Thyroid gland (tissue), 4 donors: ENCODE measurements around the gene GRAMD1B.

Experiments used
- CTCF ChIP-seq, 6 experiments: fragments of 200-600 bp in 3 of 6; fragments of 450-650 bp in 3 of 6; sonication (generic) in 3 of 6; IDR thresholded peaks; one replicate each; pipeline ENCODE4 v1.5.1; 2016 to 2019; ENCODE audit warnings: antibody characterized with exemption in 6 of 6, mild to moderate bottlenecking in 2 of 6, inconsistent platforms in 1 of 6, moderate library complexity in 1 of 6
- POLR2A ChIP-seq, 2 donors: fragments of 450-650 bp; IDR thresholded peaks; one replicate each; pipeline ENCODE4 v1.6.1; 2017; ENCODE audit warnings: antibody characterized with exemption in 2 of 2, mild to moderate bottlenecking in 2 of 2, moderate library complexity in 1 of 2

- TF ChIP-seq CTCF (IDR thresholded peaks at IDR 0.05) (no peak), POLR2A (IDR thresholded peaks at IDR 0.05) (no peak)
Measured at GRCh38 chr11:123674297-123674696, 244.2 kb downstream of the GRAMD1B start.
